Airway epithelial cell (primary cell): ENCODE results near the gene PTPRG. TPM values are rescaled to one million over a fixed set of nuclear protein-coding genes. Genes with fewer than 3 reads are reported as not detected.

Experiments used
- total RNA-seq: library from RNA; depleted of rRNA; stranded (reverse); fragments of >200 nt; gene quantifications from 2 replicates; pipeline ENCODE4 v1.2.3, GENCODE V29; 2015

PTPRG gene
- total RNA-seq = 11.0 and 14.4 TPM in 2 replicates

DNA sequence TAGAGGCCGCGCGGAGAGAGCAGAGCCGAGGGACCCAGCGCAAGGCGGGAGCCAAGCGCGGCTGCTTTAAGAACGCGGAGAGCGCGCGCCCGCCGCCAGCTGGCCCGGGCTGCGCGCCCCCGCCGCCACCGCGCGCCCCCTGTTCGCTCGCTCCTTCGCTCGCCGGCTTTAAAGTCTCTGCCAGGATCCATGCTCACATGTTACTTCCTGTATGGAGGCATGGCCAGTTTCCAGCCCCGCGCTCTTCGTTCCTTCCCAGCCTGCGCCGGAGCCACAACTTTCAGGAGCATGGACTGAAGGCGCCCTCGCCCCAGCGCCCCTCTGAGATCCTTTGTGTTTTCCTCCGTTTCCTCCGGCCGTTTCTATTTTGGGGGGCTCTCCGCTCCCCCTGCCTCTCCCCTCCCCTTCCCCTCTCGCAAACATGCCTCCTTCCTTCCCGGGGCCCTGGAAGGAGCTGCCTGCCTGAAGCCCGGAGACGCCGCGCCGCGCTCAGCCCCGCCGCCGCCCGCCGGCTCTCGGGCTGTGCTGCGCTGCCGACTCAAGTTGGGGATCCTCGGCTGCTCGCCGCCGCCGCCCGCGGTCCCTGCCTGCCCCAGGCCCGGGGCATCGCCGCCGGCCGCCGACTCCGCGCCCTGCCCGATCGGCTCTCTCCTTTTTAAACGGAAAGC lies at the start of gene PTPRG:
Gene PTPRG (plus strand): TSS at position 198 of the 668 bp plus-strand sequence. CDS start 717 bp downstream, outside the sequence.

